CD4-positive, alpha-beta T cell (primary cell): Measurements from ENCODE around the gene DNAJB11. TPM values are rescaled to one million over a fixed set of nuclear protein-coding genes. Genes with fewer than 3 reads are reported as not detected.

Experiments
- ATAC-seq: fragments of 200-7000 bp; cut with Tn5 transposase; one replicate; pipeline ENCODE4 v1.10.0; 2022; ENCODE audit warnings: mild to moderate bottlenecking; ENCODE audit not compliant: poor library complexity
- CTCF ChIA-PET: fragments of 350-600 bp; sonication (Branson Sonifier 250); formaldehyde crosslinking; loops from one replicate; lab custom pipeline; 2021; ENCODE audit warnings: antibody characterized with exemption, inconsistent platforms; lab: Charles Lee
- POLR2A ChIA-PET: fragments of 350-600 bp; sonication (Branson Sonifier 250); formaldehyde crosslinking; loops from one replicate; lab custom pipeline; 2021; ENCODE audit warnings: antibody characterized with exemption, inconsistent platforms; lab: Charles Lee
- DNase-seq, 14 experiments: peaks; one replicate each; pipeline ENCODE4 v3.0.0-alpha.2; 2013 to 2020; ENCODE audit warnings: mixed read lengths in 2 of 14
- H3K27ac ChIP-seq, 2 donors: one replicate each; pipeline versions ENCODE4 v1.5.1 to v1.7.0; 2013; ENCODE audit warnings: low read length in 2 of 2, low read depth in 1 of 2, mild to moderate bottlenecking in 1 of 2
- H3K27me3 ChIP-seq, 2 experiments: 1 replicate in 1 of 2; 2 replicates in 1 of 2; pipeline versions ENCODE4 v1.6.1 to v1.7.0; 2013; ENCODE audit warnings: low read length in 2 of 2, control low read depth in 1 of 2, mild to moderate bottlenecking in 1 of 2, moderate library complexity in 1 of 2; ENCODE audit not compliant: insufficient read depth in 2 of 2, control insufficient read depth in 1 of 2
- H3K36me3 ChIP-seq: one replicate; pipeline ENCODE4 v1.6.1; 2013; ENCODE audit warnings: low read length, control low read depth; ENCODE audit not compliant: insufficient read depth
- H3K4me1 ChIP-seq: one replicate; pipeline ENCODE4 v1.6.1; 2013; ENCODE audit warnings: low read length, control low read depth; ENCODE audit not compliant: insufficient read depth
- H3K4me3 ChIP-seq: one replicate; pipeline ENCODE4 v1.5.1; 2013; ENCODE audit warnings: mild to moderate bottlenecking, low read length, moderate library complexity
- H3K9me3 ChIP-seq, 2 experiments: 1 replicate in 1 of 2; 2 replicates in 1 of 2; pipeline versions ENCODE4 v1.6.1 to v1.7.0; 2013; ENCODE audit warnings: low read length in 2 of 2, mild to moderate bottlenecking in 2 of 2, control low read depth in 1 of 2, moderate library complexity in 1 of 2; ENCODE audit not compliant: control insufficient read depth in 1 of 2, insufficient read depth in 1 of 2
- H3K27ac Mint-ChIP-seq: one replicate; pipeline ENCODE4 v1.8.0; 2020; ENCODE audit warnings: mixed read lengths
- H3K27me3 Mint-ChIP-seq: one replicate; pipeline ENCODE4 v1.8.0; 2021; ENCODE audit warnings: mixed read lengths
- H3K36me3 Mint-ChIP-seq: one replicate; pipeline ENCODE4 v1.8.0; 2021; ENCODE audit warnings: low read depth, mixed read lengths
- H3K4me1 Mint-ChIP-seq: one replicate; pipeline ENCODE4 v1.8.0; 2021; ENCODE audit warnings: low read depth, mixed read lengths
- H3K4me3 Mint-ChIP-seq: one replicate; pipeline ENCODE4 v1.8.0; 2020; ENCODE audit warnings: mild to moderate bottlenecking, mixed read lengths
- H3K9me3 Mint-ChIP-seq: one replicate; pipeline ENCODE4 v1.8.0; 2020; ENCODE audit warnings: mixed read lengths
- intact Hi-C, 2 experiments: fragments of 100-400 bp; cut with DNase I in 1 of 2; cut with micrococcal nuclease in 1 of 2; formaldehyde crosslinking; loops; one replicate each; pipeline versions ENCODE4 v1.15.1 to v1.9.0; 2023 to 2025; cut with DNase I, micrococcal nuclease
- total RNA-seq, 174 experiments: library from RNA in 2 of 174; stranded (reverse) in 2 of 174; gene quantifications; one replicate each; pipeline ENCODE4 v1.2.3 and lab custom pipeline; 2021 to 2026
- TF ChIP-seq, protein P1 (sequence below): fragments of 200-600 bp; IDR thresholded peaks from one replicate; pipeline ENCODE4 v1.8.0; 2022; ENCODE audit warnings: antibody characterized with exemption, mild to moderate bottlenecking

Gene DNAJB11
- total RNA-seq, 2 experiments from 2014 or later, result 69.3 to 70.3 TPM

DNA sequence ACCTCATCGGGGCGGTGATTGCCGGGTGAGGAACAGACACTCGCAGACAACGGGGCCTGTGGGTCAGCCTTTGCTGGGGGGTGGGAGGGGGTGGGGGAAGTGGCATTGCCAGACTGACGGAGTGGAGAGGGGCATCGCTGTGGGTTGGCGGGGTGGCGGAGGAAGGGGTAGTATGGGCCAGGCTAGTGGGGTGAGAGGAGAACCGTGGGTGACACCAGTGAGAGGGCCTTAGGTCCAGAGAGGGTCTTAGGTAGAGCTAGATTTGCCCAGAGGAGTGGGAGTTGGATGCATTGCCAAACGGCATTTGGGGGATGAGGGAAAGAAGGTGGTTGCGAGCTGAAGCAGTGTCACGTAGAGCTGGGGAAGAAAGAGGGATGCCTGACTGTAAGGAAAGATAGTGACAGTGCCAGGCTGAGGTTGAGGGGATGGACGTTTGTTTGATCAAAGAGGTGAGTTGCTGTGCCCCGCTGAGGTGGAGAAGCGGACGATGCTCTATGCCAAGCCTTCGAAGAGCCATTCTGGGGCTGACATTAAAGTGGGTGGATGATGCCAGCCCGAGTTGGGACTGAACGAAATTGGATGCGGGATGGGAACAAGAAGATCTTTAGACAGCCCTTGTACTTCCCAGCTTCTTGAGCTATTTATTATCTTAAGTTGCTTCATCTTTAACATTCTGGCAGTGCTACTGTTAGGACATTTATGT is 572 bp downstream of the DNAJB11 start:
- TF ChIP-seq, protein P1, sequence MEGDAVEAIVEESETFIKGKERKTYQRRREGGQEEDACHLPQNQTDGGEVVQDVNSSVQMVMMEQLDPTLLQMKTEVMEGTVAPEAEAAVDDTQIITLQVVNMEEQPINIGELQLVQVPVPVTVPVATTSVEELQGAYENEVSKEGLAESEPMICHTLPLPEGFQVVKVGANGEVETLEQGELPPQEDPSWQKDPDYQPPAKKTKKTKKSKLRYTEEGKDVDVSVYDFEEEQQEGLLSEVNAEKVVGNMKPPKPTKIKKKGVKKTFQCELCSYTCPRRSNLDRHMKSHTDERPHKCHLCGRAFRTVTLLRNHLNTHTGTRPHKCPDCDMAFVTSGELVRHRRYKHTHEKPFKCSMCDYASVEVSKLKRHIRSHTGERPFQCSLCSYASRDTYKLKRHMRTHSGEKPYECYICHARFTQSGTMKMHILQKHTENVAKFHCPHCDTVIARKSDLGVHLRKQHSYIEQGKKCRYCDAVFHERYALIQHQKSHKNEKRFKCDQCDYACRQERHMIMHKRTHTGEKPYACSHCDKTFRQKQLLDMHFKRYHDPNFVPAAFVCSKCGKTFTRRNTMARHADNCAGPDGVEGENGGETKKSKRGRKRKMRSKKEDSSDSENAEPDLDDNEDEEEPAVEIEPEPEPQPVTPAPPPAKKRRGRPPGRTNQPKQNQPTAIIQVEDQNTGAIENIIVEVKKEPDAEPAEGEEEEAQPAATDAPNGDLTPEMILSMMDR, result no peak
- H3K4me1 ChIP-seq, result peaks cover 34% of the 10 kb centered on the region
- intact Hi-C loops, result loop anchor here (1.0 to 10.0 kb wide), 7 partner anchors 212 to 984 kb away; partner anchors contain the start of genes EIF4A2 (in 2 of the 2), RFC4 (in 2 of the 2), SENP2 (in 1 of the 2) and ST6GAL1 (in 1 of the 2)
- Mint-ChIP-seq H3K27ac (peak overlapping the region; percentile 94), H3K4me1 (peaks cover 72% of the 10 kb centered on the region), H3K36me3 (peaks cover 70% of the 10 kb centered on the region), H3K27me3 (no peaks in the 10 kb centered on the region), H3K9me3 (no peaks in the 10 kb centered on the region), H3K4me3 (peak overlapping the region; percentile 99)
- H3K4me3 ChIP-seq, result peak overlapping the region; percentile 79
- ChIA-PET POLR2A (interaction anchor here (0.8 to 3.0 kb wide), 20 partner anchors 9 to 1174 kb away, joined by 3 to 59 read pairs (median 4); partner anchors contain the start of genes BCL6, EIF4A2, RFC4 and RPL39L), CTCF (interaction anchor here (0.9 to 2.2 kb wide), 6 partner anchors 31 to 628 kb away, joined by 3 to 6 read pairs (median 5); partner anchors contain the start of gene RPL39L)
- H3K27ac ChIP-seq, result peak overlapping the region; percentile 86 to 94
- H3K9me3 ChIP-seq, result no peaks in the 10 kb centered on the region
- DNase-seq, result no peak
- H3K36me3 ChIP-seq, result peaks cover 34% of the 10 kb centered on the region
- no peaks in the 10 kb centered on the region for H3K27me3 ChIP-seq
- ATAC-seq, result no peak

DNA sequence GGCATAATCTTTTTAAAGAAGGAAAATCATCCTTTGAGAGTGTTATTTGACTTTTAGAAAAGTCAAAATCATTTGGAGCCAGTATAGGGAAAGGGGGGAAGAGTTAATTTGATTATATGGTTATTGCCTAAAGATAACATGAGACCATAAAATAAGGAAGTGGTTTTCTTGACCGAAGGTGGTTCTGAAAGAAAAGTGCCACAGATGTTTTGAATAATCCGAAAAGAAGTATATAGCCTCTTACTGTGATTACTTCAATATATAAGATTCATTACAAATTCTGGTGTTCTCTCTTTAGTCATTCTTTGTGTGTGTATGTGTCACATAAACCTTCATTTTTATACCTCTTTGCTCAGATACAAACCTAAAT is 1.1 kb downstream of the DNAJB11 start:
- peak overlapping the region; percentile 79 for H3K4me3 ChIP-seq

DNA sequence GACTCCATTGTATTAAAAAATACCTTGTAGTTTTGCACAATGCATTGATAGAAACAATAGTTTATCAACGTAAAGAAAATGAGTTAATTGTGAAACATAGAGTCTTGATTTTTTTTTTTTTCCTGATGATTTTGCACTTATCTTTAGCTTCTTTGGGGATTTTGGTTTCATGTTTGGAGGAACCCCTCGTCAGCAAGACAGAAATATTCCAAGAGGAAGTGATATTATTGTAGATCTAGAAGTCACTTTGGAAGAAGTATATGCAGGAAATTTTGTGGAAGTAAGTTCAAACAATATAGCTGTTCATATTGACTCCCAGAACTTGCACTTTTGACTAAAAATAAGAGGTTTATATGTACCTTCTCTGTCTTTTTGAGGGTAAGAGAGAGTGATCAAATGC is 7.0 kb downstream of the DNAJB11 start:
- Histone ChIP-seq H3K9me3 (no peaks in the 10 kb centered on the region), H3K4me1 (no peaks in the 10 kb centered on the region), H3K27me3 (no peaks in the 10 kb centered on the region), H3K36me3 (peaks cover 94% of the 10 kb centered on the region), H3K4me3 (no peak overlapping the region), H3K27ac (no peak overlapping the region)
- no peaks in the 10 kb centered on the region for H3K9me3 Mint-ChIP-seq
- no peaks in the 10 kb centered on the region for H3K27me3 Mint-ChIP-seq
- H3K27ac Mint-ChIP-seq, result no peak overlapping the region
- H3K4me3 Mint-ChIP-seq, result no peak overlapping the region
- POLR2A ChIA-PET, result interaction anchor here (0.7 kb wide), 1 partner anchor 14 kb away, joined by 3 read pairs; no protein-coding TSS in a partner anchor
- CTCF ChIA-PET, result no interaction called here
- no peak for DNase-seq
- TF ChIP-seq, protein P1, result no peak
- intact Hi-C loops, result loop anchor here in 1 of 2 experiments (10.0 kb wide), 2 partner anchors 357 to 567 kb away; partner anchors contain the start of gene ST6GAL1
- H3K4me1 Mint-ChIP-seq, result peaks cover 26% of the 10 kb centered on the region
- H3K36me3 Mint-ChIP-seq, result peaks cover 91% of the 10 kb centered on the region
- no peak for ATAC-seq

More for the DNA sequence above, 1.1 kb downstream of the DNAJB11 start:
- DNase-seq (no peak), ATAC-seq (no peak)
- no peaks in the 10 kb centered on the region for H3K9me3 Mint-ChIP-seq
- H3K36me3 ChIP-seq, result peaks cover 39% of the 10 kb centered on the region
- ChIA-PET CTCF (interaction anchor here (0.9 to 1.8 kb wide), 2 partner anchors 31 to 45 kb away, joined by 3 to 6 read pairs; no protein-coding TSS in a partner anchor), POLR2A (interaction anchor here (1.2 to 3.0 kb wide), 4 partner anchors 210 to 635 kb away, joined by 3 to 59 read pairs (median 30); partner anchors contain the start of genes EIF4A2 and TRA2B)
- H3K36me3 Mint-ChIP-seq, result peaks cover 71% of the 10 kb centered on the region
- peaks cover 29% of the 10 kb centered on the region for H3K4me1 ChIP-seq
- peak overlapping the region; percentile 94 for H3K27ac Mint-ChIP-seq
- no peak overlapping the region for H3K27ac ChIP-seq
- no peaks in the 10 kb centered on the region for H3K27me3 ChIP-seq
- no peaks in the 10 kb centered on the region for H3K27me3 Mint-ChIP-seq
- peak overlapping the region; percentile 99 for H3K4me3 Mint-ChIP-seq
- peaks cover 67% of the 10 kb centered on the region for H3K4me1 Mint-ChIP-seq
- intact Hi-C loops, result loop anchor here (2.0 to 10.0 kb wide), 6 partner anchors 211 to 984 kb away; partner anchors contain the start of genes EIF4A2 (in 2 of the 2), RFC4 (in 2 of the 2), SENP2 (in 1 of the 2) and ST6GAL1 (in 1 of the 2)
- TF ChIP-seq, protein P1, result no peak
- H3K9me3 ChIP-seq, result no peaks in the 10 kb centered on the region
